Heart left ventricle (tissue), 13 donors: ENCODE data around the gene CREG2.

Source experiments
- CTCF ChIP-seq, 12 donors: fragments of 200-600 bp; sonication (generic) in 4 of 12; IDR thresholded peaks; one replicate each; pipeline versions ENCODE4 v1.5.0 to v1.8.0; 2018 to 2022; ENCODE audit warnings: antibody characterized with exemption in 12 of 12, mild to moderate bottlenecking in 5 of 12
- POLR2A ChIP-seq, 2 donors: fragments of 450-650 bp; IDR thresholded peaks; one replicate each; pipeline ENCODE4 v1.6.1; 2017; ENCODE audit warnings: antibody characterized with exemption in 2 of 2, mild to moderate bottlenecking in 2 of 2, moderate library complexity in 2 of 2
- donor health status: ischemic (EF 13 %, LVEDD 7.1; RV severe dilation, severe dysfunction).
- donor health status: DM: no; HTN: yes; CAD: no.
- donor health status: DM: no; HTN: no; CAD: no.
- donor health status: ischemic (EF 25% LVEDD 6.9; RV normal size, moderate dysfunction).
- donor health status: ischemic (EF 25% LVEDD 5.7; RV mildly dilated, moderate dysfunction).
- donor health status: ischemic (EF 35%, LVEDD 5.7; RV mildly dilated, moderate dysfunction).
- donor health status: nonischemic (EF 11% LVEDD 7.7; RV severe dilation, severe dysfunction).
- donor health status: DM: yes; HTN: yes; CAD: no.
- donor health status: PGD.
- donor health status: ischemic (EF 29% LVEDD 5.4; RV normal size, mild dysfunction).
- donor health status: nonischemic (EF 23%, LVEDD 6.1; RV moderate dilation, normal function).

- TF ChIP-seq POLR2A (IDR thresholded peaks at IDR 0.05) (no peak), CTCF (IDR thresholded peaks at IDR 0.05) (no peak)
Observed at GRCh38 chr2:101418460-101419095, 31.3 kb upstream of the CREG2 start.
